Measurements from ENCODE around the gene TSPAN33.
"Not testable (repeated sequence)": the region's sequence is repeated elsewhere in the genome, so short reads cannot be mapped to it uniquely, and the experiment has no call there.

The TSPAN33 gene

DNA sequence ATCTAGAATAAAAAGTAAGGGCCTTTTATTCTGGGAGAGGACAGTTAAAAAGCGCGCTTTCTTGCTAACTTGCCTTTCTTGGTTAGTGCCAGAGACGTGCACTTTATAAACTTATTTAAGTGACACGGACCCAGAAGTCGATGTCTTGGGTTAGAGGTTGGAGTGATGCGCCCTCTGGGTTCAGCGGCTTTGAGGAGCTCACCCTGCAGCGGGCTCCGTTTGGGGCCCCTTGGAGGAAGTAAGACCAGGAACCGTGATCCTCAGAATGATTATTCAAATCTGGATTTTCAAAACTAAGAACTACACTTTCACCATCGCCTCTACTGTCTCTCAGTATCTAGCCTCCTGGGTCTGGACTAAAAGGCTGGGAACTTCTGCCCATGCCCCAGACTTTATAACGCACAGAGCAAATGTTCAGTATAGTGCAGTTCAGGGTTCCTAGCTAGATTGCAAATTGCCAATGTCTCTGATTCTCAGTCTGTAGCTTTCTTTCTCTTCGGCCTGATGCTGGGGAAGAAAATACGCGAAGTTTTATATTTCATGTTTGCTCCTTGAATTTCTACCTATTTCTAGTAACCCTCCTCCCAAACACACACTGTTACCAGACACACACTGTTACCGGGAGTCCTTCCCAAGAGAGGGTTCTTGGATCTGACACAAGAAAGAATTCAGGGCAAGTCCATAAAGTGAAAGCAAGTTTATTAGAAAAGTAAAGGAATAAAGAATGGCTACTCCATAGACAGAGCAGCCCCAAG lies 25.4 kb downstream of the TSPAN33 start:
- DNase-seq (ENCODE audit: low read depth), result no peak
- TF ChIP-seq CTCF (conservative IDR thresholded peaks at IDR 0.05; ENCODE audit: control insufficient read depth, insufficient read depth, low read depth, low read length), result no peak
- H3K4me3 ChIP-seq (ENCODE audit: control insufficient read depth, low read depth, low read length), result peak overlapping the region; percentile 45

GRCh38 chr7:129170441-129171021 lies 26.0 kb downstream of the TSPAN33 start:
- H3K4me3 ChIP-seq (ENCODE audit: control insufficient read depth, low read depth, low read length), result no peak overlapping the region
- no peak for DNase-seq (ENCODE audit: low read depth)
- no peak for TF ChIP-seq CTCF (conservative IDR thresholded peaks at IDR 0.05; ENCODE audit: control insufficient read depth, insufficient read depth, low read depth, low read length)

- not testable (repeated sequence) for H3K4me3 ChIP-seq (ENCODE audit: control insufficient read depth, low read depth, low read length); DNase-seq (ENCODE audit: low read depth)
Observed at GRCh38 chr7:129173861-129174260, 29.4 kb downstream of the TSPAN33 start.

- TF ChIP-seq CTCF (conservative IDR thresholded peaks at IDR 0.05; ENCODE audit: control insufficient read depth, insufficient read depth, low read depth, low read length), result no peak
- no peak overlapping the region for H3K4me3 ChIP-seq (ENCODE audit: control insufficient read depth, low read depth, low read length)
- no peak for DNase-seq (ENCODE audit: low read depth)
Observed at GRCh38 chr7:129176916-129177710, 32.6 kb downstream of the TSPAN33 start.

DNA sequence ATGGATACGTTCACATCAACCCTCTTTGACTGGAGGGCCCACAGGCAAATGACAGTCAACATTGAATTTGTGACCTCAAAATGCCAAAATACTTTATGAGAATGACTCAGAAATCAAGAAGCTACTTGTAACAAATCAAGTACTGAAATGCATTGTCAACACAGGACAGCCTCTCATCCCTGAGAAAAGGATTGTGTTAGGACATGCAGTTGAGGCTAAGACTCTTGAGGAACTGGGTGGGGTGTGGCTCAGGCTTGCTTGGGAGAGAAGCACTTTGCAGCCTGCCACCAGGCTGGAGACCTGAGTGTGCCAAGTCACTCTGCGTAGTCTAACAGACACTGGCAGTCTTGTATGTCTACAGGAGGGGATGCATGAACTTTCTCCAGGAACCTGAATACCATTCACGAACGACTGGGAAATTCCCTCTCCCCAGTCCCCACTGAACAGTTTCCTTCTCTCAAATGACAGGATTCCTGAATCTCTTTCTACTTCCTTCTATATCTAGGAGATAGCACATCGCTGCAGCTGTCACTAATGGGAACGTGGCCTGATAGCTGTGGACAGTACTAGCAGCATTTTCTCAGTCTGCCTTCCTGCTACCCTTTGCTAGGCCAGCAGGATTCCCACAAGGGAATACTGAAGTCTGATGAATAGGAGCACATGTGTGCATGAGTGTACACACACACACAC lies 40.6 kb downstream of the TSPAN33 start:
- DNase-seq (ENCODE audit: low read depth), result no peak
- H3K4me3 ChIP-seq (ENCODE audit: control insufficient read depth, low read depth, low read length), result no peak overlapping the region
- no peak for TF ChIP-seq CTCF (conservative IDR thresholded peaks at IDR 0.05; ENCODE audit: control insufficient read depth, insufficient read depth, low read depth, low read length)

DNA sequence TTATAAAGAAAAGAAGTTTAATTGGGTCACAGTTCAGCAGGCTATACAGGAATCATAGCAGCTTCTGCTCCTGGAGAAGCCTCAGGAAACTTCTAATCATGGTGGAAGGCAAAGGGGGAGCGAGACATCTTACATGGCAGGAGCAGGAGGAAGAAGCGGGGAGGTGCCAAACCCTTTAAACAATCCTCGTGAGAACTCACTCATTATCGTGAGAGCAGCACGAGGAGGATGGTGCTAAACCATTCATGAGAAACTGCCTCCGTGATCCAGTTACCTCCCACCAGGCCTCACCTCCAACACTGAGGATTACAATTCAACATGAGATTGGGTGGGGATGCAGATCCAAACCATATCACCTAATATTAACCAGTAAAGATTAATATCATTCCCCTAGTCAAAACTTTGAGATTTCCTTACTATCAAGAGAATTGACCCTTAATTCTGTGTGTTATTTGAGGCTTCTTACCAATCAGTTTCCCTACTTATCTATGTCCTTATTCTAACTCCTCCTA lies 42.3 kb downstream of the TSPAN33 start:
- no peak for TF ChIP-seq CTCF (conservative IDR thresholded peaks at IDR 0.05; ENCODE audit: control insufficient read depth, insufficient read depth, low read depth, low read length)
- DNase-seq (ENCODE audit: low read depth), result no peak
- no peak overlapping the region for H3K4me3 ChIP-seq (ENCODE audit: control insufficient read depth, low read depth, low read length)
